Kidney epithelial cell (primary cell): ENCODE measurements around the gene ANKRD9. TPM values are rescaled to one million over a fixed set of nuclear protein-coding genes. Genes with fewer than 3 reads are reported as not detected.
"Not testable (repeated sequence)": the region's sequence is repeated elsewhere in the genome, so short reads cannot be mapped to it uniquely, and the experiment has no call there.

Experiments used
- DNase-seq: peaks from one replicate; pipeline ENCODE4 v3.0.0-alpha.2; 2010; ENCODE audit warnings: low read depth
- H3K27me3 ChIP-seq: 2 replicates; pipeline ENCODE4 v1.6.0; 2011; ENCODE audit warnings: low read length; ENCODE audit not compliant: control insufficient read depth, insufficient read depth
- H3K36me3 ChIP-seq: 2 replicates; pipeline ENCODE4 v1.5.1; 2011; ENCODE audit warnings: low read length; ENCODE audit not compliant: control insufficient read depth, insufficient read depth
- H3K4me3 ChIP-seq: 2 replicates; pipeline ENCODE4 v1.5.1; 2011; ENCODE audit warnings: low read depth, mild to moderate bottlenecking, control low read depth, low read length
- total RNA-seq: library from RNA; depleted of rRNA; stranded (reverse); fragments of >200 nt; gene quantifications from 2 replicates; pipeline ENCODE4 v1.2.3, GENCODE V29; 2015
- TF ChIP-seq, protein P1 (sequence below): IDR thresholded peaks from 2 replicates; pipeline ENCODE4 v1.5.1; 2011; ENCODE audit warnings: mild to moderate bottlenecking, moderate library complexity, low read length, control low read depth, inconsistent platforms; ENCODE audit not compliant: insufficient read depth, poor library complexity, severe bottlenecking

The ANKRD9 gene
- total RNA-seq, 1 donor from 2014 or later, result 35.6 TPM

DNA sequence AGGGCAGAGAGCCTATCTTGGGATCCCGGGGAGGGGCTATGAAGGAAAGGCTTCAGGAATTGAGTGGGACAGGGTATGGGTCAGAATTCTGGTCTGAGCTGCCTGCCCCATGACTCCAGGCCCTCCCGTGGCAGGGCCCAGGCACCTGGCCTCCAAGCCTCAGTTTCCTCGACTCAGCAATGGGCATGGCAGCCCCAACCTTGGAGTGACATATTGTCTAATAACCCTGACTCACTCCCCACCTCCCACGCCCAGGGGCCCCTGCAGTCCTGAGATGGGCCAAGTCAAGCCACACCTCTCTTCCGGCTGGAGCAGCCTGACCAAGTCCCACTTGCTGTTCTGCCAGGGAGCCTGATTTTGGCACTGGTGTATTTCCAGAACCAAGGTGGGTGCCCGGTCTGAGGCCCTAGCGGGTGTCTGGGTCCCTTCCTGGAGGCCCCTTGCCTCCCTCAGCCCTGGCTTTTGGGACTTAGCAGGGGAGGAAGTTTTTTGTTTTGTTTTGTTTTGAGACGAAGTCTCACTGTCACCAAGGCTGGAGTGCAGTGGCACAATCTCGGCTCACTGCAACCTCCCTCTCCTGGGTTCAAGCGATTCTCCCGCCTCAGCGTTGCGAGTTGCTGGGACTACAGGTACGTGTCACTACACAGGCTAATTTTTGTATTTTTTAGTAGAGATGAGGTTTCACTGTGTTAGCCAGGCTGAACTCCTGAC lies 42.6 kb upstream of the ANKRD9 start:
- no peaks in the 10 kb centered on the region for H3K36me3 ChIP-seq

GRCh38 chr14:102550927-102551401 lies 41.4 kb upstream of the ANKRD9 start:
- DNase-seq, H3K27me3 ChIP-seq, H3K4me3 ChIP-seq, H3K36me3 ChIP-seq: not testable (repeated sequence)

More for the DNA sequence above, 42.6 kb upstream of the ANKRD9 start:
- Histone ChIP-seq H3K27me3 (no peaks in the 10 kb centered on the region), H3K4me3 (no peak overlapping the region)
- TF ChIP-seq, protein P1, sequence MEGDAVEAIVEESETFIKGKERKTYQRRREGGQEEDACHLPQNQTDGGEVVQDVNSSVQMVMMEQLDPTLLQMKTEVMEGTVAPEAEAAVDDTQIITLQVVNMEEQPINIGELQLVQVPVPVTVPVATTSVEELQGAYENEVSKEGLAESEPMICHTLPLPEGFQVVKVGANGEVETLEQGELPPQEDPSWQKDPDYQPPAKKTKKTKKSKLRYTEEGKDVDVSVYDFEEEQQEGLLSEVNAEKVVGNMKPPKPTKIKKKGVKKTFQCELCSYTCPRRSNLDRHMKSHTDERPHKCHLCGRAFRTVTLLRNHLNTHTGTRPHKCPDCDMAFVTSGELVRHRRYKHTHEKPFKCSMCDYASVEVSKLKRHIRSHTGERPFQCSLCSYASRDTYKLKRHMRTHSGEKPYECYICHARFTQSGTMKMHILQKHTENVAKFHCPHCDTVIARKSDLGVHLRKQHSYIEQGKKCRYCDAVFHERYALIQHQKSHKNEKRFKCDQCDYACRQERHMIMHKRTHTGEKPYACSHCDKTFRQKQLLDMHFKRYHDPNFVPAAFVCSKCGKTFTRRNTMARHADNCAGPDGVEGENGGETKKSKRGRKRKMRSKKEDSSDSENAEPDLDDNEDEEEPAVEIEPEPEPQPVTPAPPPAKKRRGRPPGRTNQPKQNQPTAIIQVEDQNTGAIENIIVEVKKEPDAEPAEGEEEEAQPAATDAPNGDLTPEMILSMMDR, result no peak
- DNase-seq, result no peak

GRCh38 chr14:102548616-102549240 lies 39.2 kb upstream of the ANKRD9 start:
- no peak overlapping the region for H3K4me3 ChIP-seq
- no peak for DNase-seq
- H3K36me3 ChIP-seq, result no peaks in the 10 kb centered on the region
- TF ChIP-seq, protein P1, result no peak
- H3K27me3 ChIP-seq, result peaks cover 25% of the 10 kb centered on the region

DNA sequence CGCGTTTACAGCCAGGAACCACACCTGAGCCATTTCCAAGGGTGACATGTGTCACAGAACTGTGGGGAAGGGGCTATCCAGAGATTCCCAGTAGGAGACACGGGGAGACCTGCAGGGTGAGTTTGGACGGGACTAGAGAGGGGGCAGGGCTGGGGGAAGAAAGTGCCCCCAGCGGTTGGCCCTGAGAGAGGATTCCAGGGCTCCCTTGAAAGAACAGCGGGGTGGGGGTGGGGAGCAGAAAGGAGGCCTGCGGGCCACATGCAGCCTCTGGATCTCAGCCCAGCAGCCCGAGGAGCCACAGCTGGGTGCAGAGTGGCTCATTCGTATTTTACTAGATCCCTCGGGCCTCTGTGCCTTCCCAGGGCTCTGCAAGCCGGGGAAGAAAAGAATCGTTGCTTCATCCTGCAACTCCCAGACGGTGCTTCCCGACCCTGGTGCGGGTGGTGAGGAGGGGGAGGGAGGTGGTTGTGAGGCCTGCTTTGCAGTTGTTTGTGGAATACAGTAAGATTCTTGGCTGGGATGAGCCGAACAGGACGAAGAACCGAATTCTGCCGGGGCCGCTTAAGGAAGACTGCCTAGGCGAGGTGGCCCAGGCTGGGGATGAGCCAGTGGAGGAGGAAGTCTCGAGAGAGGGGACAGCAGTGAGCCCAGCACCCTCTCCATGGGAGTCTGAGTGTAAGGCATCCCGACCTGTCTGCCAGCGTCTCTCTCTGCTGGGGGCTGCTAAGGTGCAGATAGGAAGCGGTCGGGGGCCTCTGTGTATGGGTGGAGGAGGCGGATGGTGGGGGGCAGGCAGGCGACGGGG lies 36.1 kb upstream of the ANKRD9 start:
- DNase-seq, result no peak
- Histone ChIP-seq H3K4me3 (no peak overlapping the region), H3K27me3 (peaks cover 29% of the 10 kb centered on the region), H3K36me3 (no peaks in the 10 kb centered on the region)
- TF ChIP-seq, protein P1, result peak; percentile 7

GRCh38 chr14:102544747-102545460 lies 35.3 kb upstream of the ANKRD9 start:
- TF ChIP-seq, protein P1, result no peak
- H3K4me3 ChIP-seq, result no peak overlapping the region
- peaks cover 29% of the 10 kb centered on the region for H3K27me3 ChIP-seq
- no peak for DNase-seq
- no peaks in the 10 kb centered on the region for H3K36me3 ChIP-seq
